Esophagus muscularis mucosa (tissue), 4 donors: ENCODE data around the gene DDX5.

Experiments used
- CTCF ChIP-seq, 3 experiments: fragments of 200-600 bp in 2 of 3; fragments of 450-650 bp in 1 of 3; sonication (generic) in 2 of 3; IDR thresholded peaks; one replicate each; pipeline ENCODE4 v1.5.1; 2017 to 2019; ENCODE audit warnings: antibody characterized with exemption in 3 of 3, mild to moderate bottlenecking in 2 of 3, moderate library complexity in 1 of 3
- EP300 ChIP-seq: sonication (generic); formaldehyde crosslinking; IDR thresholded peaks from one replicate; pipeline ENCODE4 v1.6.1; 2017; ENCODE audit warnings: antibody characterized with exemption
- POLR2A ChIP-seq: fragments of 450-650 bp; IDR thresholded peaks from one replicate; pipeline ENCODE4 v1.6.1; 2017; ENCODE audit warnings: antibody characterized with exemption, moderate library complexity, mild to moderate bottlenecking, low read depth
- POLR2AphosphoS5 ChIP-seq, 2 donors: sonication (generic); formaldehyde crosslinking; IDR thresholded peaks; one replicate each; pipeline ENCODE4 v1.6.1; 2017; ENCODE audit warnings: antibody characterized with exemption in 2 of 2

GRCh38 chr17:64532409-64532808, 26.3 kb upstream of the DDX5 start:
- TF ChIP-seq CTCF (IDR thresholded peaks at IDR 0.05) (no peak), EP300 (no peak), POLR2A (no peak), POLR2AphosphoS5 (IDR thresholded peaks at IDR 0.05) (no peak)
